ENCODE data around the gene PITPNM1. TPM values are rescaled to one million over a fixed set of nuclear protein-coding genes. Genes with fewer than 3 reads are reported as not detected.
A peak's percentile ranks its signal among the peaks of the same experiment; 100 is the strongest.

PITPNM1 gene
- total RNA-seq, 4 donors from 2014 or later, result 24.5 to 35.9 (median 28.7) TPM

- Histone ChIP-seq H3K36me3 (no peaks in the 10 kb centered on the region), H3K4me3 (no peak within 1 kb of the TSS), H3K4me1 (peaks cover 0 to 23% (median 0%) of the 10 kb centered on the region in 3 donors), H3K27ac (no peak within 1 kb of the TSS), H3K9me3 (no peaks in the 10 kb centered on the region), H3K27me3 (no peaks in the 10 kb centered on the region)
- WGBS, 2 donors, result 60% methylated on average over 1 of the region's 3 CpGs; no CpG with 5 or more reads in 1 of the 2 donors
- TF ChIP-seq CTCF (IDR thresholded peaks at IDR 0.05) (no peak), POLR2A (IDR thresholded peaks at IDR 0.05) (no peak)
- intact Hi-C loops (cut with DNase I), result no loop called here
- DNase-seq, result no peak
These were observed 50.1 kb downstream of the PITPNM1 start, which contains the start of gene CABP4 for GRCh38 chr11:67455054-67455453. TSS of gene CABP4 (plus strand) at chr11:67455354. CDS start at chr11:67455424, 70 bp downstream.

DNA sequence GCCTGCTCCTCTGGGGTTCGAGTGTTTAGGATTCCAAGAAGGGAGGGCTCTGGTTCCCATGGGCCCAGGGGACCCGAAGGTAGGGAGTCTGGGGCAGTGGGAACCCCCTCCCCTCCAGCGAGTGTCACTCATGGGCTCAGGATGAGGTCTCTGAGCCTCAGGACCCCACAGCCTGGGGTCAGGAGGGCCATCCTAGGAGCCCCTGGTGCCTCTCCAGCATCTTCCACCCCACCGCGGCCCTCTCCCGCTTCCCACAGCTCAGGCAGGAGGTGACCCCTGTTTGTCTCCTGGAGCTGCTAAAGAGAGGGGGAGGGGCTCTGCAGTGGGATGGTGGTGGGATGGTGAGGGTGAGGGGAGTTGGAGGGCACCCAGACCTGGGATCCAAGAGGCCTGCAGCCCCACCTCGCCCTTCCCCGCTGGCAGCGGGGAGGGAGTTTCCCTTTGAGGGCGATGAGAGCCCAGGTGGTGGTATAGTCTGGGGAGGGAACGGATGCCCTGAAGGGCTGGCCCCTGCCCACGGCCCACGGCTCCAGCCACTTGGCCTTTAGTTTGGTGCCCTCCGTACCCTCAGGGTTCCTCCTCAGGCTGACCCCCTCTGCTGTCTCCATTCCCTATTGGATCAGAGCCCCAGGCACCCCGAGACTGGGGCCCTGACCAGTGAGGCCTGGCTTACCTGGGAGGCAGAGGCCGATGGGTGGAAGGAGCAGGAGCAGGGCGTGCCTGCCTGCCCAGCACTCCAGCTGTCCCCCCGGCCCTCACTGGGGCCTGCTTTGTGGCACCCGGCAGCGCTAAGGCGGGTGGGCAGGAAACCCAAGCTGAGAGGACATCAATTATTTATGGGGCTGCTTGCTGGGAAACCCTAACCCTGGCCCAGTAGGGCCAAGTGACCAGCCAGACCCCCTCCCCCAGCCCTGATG, 51.1 kb downstream of the PITPNM1 start:
- Histone ChIP-seq H3K36me3 (no peaks in the 10 kb centered on the region), H3K4me3 (no peak overlapping the region), H3K27me3 (no peaks in the 10 kb centered on the region), H3K9me3 (no peaks in the 10 kb centered on the region), H3K4me1 (peaks cover 0 to 13% (median 0%) of the 10 kb centered on the region in 3 donors), H3K27ac (no peak overlapping the region)
- no peak for DNase-seq
- intact Hi-C loops (cut with DNase I), result no loop called here
- 64 to 86% methylated on average over 3 to 11 of the region's 21 CpGs for WGBS, 2 donors
- TF ChIP-seq CTCF (IDR thresholded peaks at IDR 0.05) (no peak), POLR2A (IDR thresholded peaks at IDR 0.05) (no peak)

- TF ChIP-seq POLR2A (IDR thresholded peaks at IDR 0.05), result no peak
- no peak for TF ChIP-seq CTCF (IDR thresholded peaks at IDR 0.05)
- no peaks in the 10 kb centered on the region for H3K9me3 ChIP-seq
- H3K36me3 ChIP-seq, result no peaks in the 10 kb centered on the region
- no peak for DNase-seq
- peak within 1 kb of the TSS in 2 of 4 donors; percentile 54 to 67 for H3K27ac ChIP-seq
- H3K4me1 ChIP-seq, result peaks cover 0 to 17% (median 0%) of the 10 kb centered on the region in 3 donors
- H3K27me3 ChIP-seq, result no peaks in the 10 kb centered on the region
- intact Hi-C loops (cut with DNase I), result no loop called here
- H3K4me3 ChIP-seq, result peak within 1 kb of the TSS in 1 of 4 donors; percentile 31
- 76 to 92% methylated on average over 6 to 23 of the region's 33 CpGs for WGBS, 2 donors
These were observed 52.8 kb downstream of the PITPNM1 start, which contains the start of gene GPR152 for GRCh38 chr11:67452141-67452952. TSS of gene GPR152 (minus strand) at chr11:67452729. CDS start at chr11:67452724, 5 bp downstream.

- TF ChIP-seq POLR2A (IDR thresholded peaks at IDR 0.05) (no peak), CTCF (IDR thresholded peaks at IDR 0.05) (no peak)
- no peaks in the 10 kb centered on the region for H3K36me3 ChIP-seq
- H3K4me3 ChIP-seq, result no peak overlapping the region
- intact Hi-C loops (cut with DNase I), result no loop called here
- H3K27me3 ChIP-seq, result no peaks in the 10 kb centered on the region
- peak overlapping the region in 2 of 4 donors; percentile 54 to 67 for H3K27ac ChIP-seq
- 81 to 100% methylated on average over 3 to 4 of the region's 14 CpGs for WGBS, 2 donors
- peaks cover 0 to 17% (median 0%) of the 10 kb centered on the region in 3 donors for H3K4me1 ChIP-seq
- no peaks in the 10 kb centered on the region for H3K9me3 ChIP-seq
- DNase-seq, result no peak
These were observed 53.5 kb downstream of the PITPNM1 start for GRCh38 chr11:67451658-67451976.
